Measurements from ENCODE around the gene UTY.
"Not testable (repeated sequence)": the region's sequence is repeated elsewhere in the genome, so short reads cannot be mapped to it uniquely, and the experiment has no call there.

UTY gene

DNA sequence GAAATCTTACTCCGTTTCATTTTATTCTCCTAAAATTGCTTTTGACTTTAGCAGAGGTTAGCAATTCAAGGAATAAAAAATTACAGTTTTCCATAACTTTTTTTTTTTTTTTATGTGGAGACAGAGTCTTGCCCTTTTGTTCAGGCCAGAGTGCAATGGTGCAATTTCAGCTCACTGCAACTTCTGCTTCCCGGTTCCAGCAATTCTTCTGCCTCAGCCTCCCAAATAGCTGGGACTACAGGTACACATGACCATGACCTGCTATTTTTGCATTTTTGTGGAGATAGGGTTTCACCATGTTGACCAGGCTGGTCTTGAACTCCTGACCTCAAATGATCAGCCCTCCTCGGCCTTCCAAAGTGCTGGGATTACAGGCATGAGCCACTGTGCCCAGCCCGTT, 179.0 kb downstream of the UTY start:
- no peak for TF ChIP-seq ZNF274 (IDR thresholded peaks at IDR 0.05; ENCODE audit: low read depth, low read length)
- no peak overlapping the region for H3K4me3 ChIP-seq (ENCODE audit: low read length)

DNA sequence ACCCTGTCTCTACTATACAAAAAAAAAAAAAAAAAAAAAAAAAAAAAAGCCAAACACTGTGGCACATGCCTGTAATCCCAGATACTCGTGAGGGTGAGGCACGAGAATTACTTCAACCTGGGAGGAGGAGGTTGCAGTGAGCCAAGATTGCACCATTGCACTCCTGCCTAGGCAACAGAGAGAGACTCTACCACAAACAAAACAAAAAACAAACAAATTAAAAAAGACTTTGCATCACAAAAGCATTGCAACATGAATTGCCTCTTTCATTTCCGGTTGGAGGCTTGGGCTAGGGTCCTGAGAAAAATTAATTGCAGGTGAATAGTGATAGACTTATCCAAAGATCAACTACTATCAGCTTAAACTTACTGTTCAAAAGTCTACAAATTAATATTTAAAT, 180.4 kb downstream of the UTY start:
- H3K4me3 ChIP-seq (ENCODE audit: low read length) = no peak overlapping the region
- TF ChIP-seq ZNF274 (IDR thresholded peaks at IDR 0.05; ENCODE audit: low read depth, low read length) = no peak

DNA sequence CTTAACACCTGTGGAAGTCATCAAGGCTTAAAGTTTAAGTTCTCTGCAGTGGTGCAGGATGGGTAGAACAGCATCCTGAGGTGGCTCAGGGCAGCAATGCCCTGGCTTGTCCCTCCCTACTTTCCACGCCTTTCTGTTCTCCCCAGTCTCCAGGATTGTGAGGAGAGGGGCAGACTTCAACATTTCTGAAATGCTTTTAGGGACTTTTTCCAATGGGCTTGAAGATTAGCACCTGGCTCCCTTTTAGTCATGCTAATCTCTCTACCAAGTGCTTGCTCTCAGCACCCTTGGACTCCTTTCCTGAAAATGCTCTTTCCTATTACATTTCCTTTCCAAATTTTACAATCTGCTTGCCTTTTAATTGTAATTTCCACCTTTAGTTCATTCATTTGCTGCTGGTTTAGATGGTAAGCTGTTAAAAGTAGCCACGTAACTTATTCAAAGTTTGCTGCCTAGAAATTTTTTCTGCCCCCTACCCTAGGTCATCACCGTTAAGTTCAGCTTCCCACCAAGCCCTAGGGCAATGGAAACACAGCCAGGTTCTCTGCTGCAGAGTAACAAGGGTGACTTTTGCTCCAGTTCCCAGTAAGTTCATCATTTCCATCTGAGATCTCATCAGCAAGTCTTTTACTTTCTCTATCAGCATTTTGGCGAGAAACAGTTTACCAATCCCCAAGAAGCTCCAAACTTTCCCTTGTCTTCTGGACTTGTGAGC, 183.5 kb downstream of the UTY start:
- H3K4me3 ChIP-seq (ENCODE audit: low read length) = no peak overlapping the region
- TF ChIP-seq ZNF274 (IDR thresholded peaks at IDR 0.05; ENCODE audit: low read depth, low read length) = no peak

DNA sequence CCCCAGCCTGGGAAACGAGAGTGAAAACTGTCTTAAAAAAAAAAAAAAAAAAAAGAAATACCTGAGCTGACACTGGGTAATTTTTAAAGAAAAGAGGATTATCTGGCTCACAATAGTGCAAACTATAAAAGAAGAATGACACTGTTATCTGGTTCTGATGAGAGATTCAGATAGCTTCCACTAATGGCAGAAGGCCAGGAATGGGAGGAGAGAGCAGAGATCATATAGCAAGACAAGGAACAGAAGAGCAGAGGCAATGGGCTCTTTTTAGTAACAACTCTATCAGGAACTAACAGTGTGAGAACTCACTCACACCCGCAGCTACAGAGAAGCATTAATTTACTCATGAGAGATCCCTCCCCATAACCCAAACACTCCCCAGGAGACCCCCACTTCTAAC, 184.8 kb downstream of the UTY start:
- H3K4me3 ChIP-seq (ENCODE audit: low read length) = no peak overlapping the region
- TF ChIP-seq ZNF274 (IDR thresholded peaks at IDR 0.05; ENCODE audit: low read depth, low read length) = no peak

DNA sequence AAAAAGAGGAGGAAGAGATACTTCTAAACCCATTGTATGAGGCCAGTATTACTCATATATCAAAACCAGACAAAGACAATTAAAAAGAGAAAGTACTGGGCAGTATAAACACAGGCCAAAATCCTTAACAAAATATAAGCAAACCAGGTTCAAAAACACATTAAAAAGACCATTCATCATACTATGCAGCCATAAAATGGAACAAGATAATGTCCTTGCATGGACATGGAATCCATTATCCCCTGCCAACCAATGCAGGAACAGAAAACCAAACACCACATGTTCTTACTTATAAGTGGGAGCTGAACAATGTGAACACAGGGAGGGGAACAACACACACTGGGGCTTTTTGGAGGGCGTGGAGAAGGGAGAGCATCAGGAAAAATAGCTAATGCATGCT, 188.6 kb downstream of the UTY start:
- TF ChIP-seq ZNF274 (IDR thresholded peaks at IDR 0.05; ENCODE audit: low read depth, low read length) = no peak
- no peak overlapping the region for H3K4me3 ChIP-seq (ENCODE audit: low read length)

DNA sequence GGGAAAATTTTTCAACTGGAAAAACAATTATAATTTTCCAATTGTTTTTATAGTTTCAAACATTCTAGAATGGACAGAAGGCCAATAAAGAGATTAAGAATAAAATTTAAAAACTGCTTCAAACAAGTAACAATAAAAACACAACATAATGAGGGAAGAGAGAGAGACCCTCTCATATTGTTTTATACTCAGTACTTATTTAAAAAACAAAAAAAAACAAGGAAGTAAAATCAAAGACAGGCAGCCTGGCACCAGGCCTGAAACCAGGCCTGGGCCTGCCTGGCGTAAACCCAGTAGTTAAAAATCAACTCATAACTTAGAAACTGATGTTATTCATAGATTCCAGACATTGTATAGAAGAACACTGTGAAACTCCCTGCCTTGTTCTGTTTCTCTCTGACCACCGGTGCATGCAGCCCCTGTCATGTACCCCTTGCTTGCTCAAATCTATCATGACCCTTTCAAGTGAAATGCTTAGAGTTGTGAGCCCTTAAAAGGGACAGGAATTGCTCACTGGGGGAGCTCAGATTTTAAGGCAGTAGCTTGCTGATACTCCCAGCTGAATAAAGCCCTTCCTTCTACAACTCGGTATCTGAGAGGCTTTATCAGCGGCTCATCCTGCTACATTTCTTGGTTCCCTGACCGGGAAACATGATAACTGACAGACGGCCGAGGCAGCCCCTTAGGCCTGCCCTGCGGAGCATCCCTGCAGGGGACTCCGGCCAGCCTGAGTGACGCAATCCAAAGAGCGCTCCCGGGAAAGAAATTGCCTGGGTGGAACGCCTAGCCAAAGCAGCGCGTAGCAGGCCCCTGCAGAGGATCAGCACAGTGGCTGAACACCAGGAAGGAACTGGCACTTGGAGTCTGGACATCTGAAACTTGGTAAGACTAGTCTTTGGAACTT, 197.4 kb downstream of the UTY start:
- not testable (repeated sequence) for H3K4me3 ChIP-seq (ENCODE audit: low read length)

DNA sequence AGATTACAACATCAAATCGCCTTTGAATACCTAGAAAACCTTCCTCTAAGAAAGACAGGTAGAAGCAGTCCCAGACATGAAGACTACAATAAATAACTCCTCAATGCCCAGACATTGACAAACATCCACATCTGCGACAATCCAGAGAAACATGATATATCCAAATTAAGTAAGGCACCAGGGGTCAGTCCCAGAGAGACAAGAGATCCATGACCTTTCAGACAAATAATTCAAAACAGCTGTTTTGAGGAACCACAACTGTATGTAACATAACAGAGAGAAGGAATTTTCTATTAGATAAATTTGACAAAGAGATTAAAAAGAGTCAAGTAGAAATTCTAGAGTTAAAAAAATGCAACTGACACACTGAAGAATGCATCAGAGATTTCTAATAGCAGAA, 200.3 kb downstream of the UTY start:
- H3K4me3 ChIP-seq (ENCODE audit: low read length) = no peak overlapping the region

DNA sequence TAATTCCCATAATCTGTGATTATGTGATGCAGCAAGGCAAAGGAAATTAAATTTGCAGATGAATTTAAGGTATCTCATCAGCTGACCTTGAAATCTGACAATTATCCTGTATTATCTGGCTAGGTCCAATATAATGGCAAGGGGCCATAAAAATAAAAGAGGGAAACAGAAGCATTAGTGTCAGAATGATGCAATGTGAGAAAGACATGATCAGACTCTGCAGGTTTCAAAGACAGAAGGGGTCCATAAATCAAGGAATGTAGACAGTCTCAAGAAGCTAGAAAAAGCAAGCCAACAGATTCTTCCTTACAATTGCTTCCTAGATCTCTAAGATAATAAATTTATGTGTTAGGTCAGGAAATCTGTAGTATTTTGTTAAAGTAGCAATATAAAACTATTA, 208.1 kb downstream of the UTY start:
- no peak for TF ChIP-seq ZNF274 (IDR thresholded peaks at IDR 0.05; ENCODE audit: low read depth, low read length)
- H3K4me3 ChIP-seq (ENCODE audit: low read length) = no peak overlapping the region

More for the DNA sequence above, 200.3 kb downstream of the UTY start:
- TF ChIP-seq ZNF274 (IDR thresholded peaks at IDR 0.05; ENCODE audit: low read depth, low read length) = no peak

DNA sequence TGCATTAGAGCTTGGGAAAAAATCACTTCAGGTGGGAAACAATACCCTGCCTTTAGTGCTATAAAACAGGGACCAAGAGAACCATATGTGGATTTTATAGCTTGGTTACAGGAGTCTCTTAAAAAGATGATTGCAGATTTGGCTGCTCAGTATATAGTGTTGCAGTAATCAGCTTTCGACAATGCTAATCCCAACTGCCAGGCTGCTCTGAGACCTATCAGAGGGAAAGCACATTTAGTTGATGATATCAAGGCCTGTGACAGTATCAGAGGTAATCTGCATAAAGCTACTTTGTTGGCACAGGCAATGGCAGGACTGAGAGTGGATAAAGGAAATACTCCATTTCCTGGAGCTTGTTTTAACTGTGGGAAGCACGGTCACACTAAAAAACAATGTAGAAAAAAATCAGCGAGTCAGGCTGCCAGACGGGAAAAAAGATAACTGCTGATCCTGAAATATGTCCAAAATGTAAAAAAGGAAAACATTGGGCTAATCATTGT, 225.8 kb downstream of the UTY start:
- H3K4me3 ChIP-seq (ENCODE audit: low read length) = not testable (repeated sequence)

DNA sequence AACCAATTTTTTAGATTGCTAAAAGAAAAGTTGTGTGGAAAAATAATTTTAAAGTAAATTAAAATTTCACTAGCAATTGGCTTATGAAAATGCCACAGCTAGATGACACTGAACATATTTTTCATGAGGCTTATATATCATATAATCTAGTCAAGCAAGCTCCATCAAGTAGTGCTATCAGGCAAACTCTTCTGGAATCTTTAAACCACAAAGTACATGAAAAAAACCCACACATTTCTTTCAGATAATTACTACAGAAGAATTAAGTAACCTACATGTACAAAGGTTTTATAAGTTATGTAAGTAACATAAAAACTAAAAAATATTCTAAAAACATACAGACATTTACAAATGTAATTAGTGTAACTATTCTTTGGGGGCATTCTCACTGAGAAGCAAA, 229.4 kb downstream of the UTY start:
- no peak overlapping the region for H3K4me3 ChIP-seq (ENCODE audit: low read length)
- no peak for TF ChIP-seq ZNF274 (IDR thresholded peaks at IDR 0.05; ENCODE audit: low read depth, low read length)

DNA sequence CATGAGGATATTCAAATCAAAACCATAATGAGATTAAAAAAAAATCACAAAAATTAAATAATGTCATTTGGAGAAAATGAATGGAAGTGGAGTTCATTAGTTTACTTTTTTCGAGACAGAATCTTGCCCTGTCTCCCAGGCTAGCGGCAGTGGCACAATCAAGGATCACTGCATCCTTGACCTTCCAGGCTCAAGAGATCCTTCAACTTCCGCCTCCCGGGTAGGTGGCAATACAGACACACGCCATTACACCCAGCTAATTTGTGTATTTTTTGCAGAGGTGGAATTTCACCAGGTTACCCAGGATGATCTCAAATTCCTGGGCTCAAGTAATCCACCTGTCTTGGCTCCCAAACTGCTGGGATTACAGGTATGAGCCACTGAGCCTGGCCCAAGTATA, 236.1 kb downstream of the UTY start:
- no peak for TF ChIP-seq ZNF274 (IDR thresholded peaks at IDR 0.05; ENCODE audit: low read depth, low read length)
- no peak overlapping the region for H3K4me3 ChIP-seq (ENCODE audit: low read length)

DNA sequence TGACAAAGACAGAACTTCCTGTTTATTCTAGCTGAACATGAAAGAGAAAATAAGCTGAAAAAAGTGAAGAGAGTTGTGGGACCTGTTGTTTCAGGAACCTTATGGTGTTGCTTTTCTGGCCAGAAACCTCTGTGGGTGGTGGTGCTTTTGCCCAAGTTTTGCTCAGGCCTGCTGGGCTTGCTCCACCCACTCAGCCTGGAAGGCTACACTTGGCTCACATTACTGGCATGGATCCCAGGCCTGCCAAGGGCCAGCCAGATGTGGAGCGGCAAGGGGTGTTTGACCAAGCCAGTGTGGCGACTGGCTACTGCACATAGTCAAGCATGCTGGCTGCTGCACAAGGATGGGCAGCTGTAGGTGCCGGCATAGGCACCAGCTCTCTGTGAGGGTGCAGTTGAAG, 245.9 kb downstream of the UTY start:
- no peak for TF ChIP-seq ZNF274 (IDR thresholded peaks at IDR 0.05; ENCODE audit: low read depth, low read length)
- no peak overlapping the region for H3K4me3 ChIP-seq (ENCODE audit: low read length)

DNA sequence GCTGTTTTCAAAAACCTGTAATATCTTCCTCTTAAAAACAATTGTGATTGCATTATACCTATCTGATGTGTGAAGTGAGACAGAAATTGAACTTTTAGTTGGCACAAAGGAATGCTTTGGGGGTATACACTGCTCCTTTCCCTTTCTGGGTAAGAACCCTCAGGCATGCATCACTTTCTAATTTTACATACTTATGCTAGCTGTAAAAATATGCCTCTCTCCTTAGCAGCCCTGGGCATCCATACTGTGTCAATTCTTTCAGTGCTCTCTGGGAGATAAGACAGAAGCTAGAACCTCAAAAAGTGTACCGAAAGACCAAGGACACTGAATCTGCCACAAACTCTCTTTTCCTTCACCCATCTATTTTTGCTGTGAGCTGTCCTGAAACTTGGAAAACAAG, 246.7 kb downstream of the UTY start:
- TF ChIP-seq ZNF274 (IDR thresholded peaks at IDR 0.05; ENCODE audit: low read depth, low read length) = no peak
- H3K4me3 ChIP-seq (ENCODE audit: low read length) = no peak overlapping the region

DNA sequence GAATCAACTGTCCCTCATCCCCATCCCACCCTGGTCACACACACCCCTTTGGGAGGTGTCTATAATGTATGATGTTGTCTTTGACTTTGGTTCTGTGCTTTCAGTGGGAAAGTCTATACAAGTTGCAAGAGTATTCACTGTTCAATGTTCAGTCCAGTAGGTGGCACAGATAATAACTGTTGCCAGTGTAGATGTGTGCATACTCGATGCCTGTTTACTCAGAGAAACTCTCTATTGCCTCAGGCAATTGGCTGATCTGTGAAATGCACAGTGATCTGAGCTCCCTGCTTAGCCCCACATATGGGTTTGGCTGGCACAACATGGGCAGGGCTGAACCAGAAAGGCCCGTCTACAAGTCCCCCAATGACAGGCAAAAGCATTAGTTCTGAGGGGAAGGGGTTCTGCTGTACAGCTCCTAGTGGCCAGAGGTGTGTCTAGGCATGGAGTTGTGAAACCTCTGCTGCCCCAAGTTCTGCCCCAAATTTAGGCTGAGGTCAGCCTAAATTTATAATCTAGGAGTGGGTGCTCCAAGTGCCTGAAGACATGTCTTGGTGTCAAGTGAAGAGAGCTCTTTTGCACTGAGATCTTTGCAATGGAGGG, 252.4 kb downstream of the UTY start:
- TF ChIP-seq ZNF274 (IDR thresholded peaks at IDR 0.05; ENCODE audit: low read depth, low read length) = no peak
- no peak overlapping the region for H3K4me3 ChIP-seq (ENCODE audit: low read length)
